Stimulated activated CD4-positive, alpha-beta T cell treated with anti-CD3 and anti-CD28 coated beads, Interleukin-4, amount 100 ng/mL, for 24 hours (primary cell): ENCODE measurements around the gene HPD.
A peak's percentile ranks its signal among the peaks of the same experiment; 100 is the strongest.

Experiments
- DNase-seq: peaks from one replicate; pipeline ENCODE4 v3.0.0-alpha.2; 2020

The HPD gene

GRCh38 chr12:121810234-121810817 lies 48.3 kb downstream of the HPD start:
- no peak for DNase-seq

GRCh38 chr12:121809712-121810116 lies 48.9 kb downstream of the HPD start:
- DNase-seq: no peak

GRCh38 chr12:121808623-121809022 lies 50.0 kb downstream of the HPD start:
- no peak for DNase-seq

GRCh38 chr12:121807642-121808347 lies 50.9 kb downstream of the HPD start:
- no peak for DNase-seq

GRCh38 chr12:121806546-121807423 lies 51.9 kb downstream of the HPD start:
- no peak for DNase-seq

GRCh38 chr12:121806009-121806545 lies 52.6 kb downstream of the HPD start:
- DNase-seq: no peak

GRCh38 chr12:121805171-121806008 lies 53.3 kb downstream of the HPD start:
- DNase-seq: no peak

GRCh38 chr12:121804417-121805111 lies 54.1 kb downstream of the HPD start:
- DNase-seq: peak; percentile 58

- DNase-seq: peak; percentile 62
Measured at GRCh38 chr12:121803861-121804416, 54.7 kb downstream of the HPD start, which contains the start of gene SETD1B. Gene SETD1B (plus strand): TSS chr12:121804009. CDS start chr12:121804738, 729 bp downstream.

- DNase-seq: peak; percentile 90
Measured at GRCh38 chr12:121802843-121803698, 55.6 kb downstream of the HPD start.

- no peak for DNase-seq
Measured at GRCh38 chr12:121802485-121802842, 56.2 kb downstream of the HPD start.

GRCh38 chr12:121801595-121802484 lies 56.8 kb downstream of the HPD start:
- DNase-seq: no peak

GRCh38 chr12:121800694-121801594 lies 57.7 kb downstream of the HPD start:
- DNase-seq: peak; percentile 76

GRCh38 chr12:121799842-121800693 lies 58.6 kb downstream of the HPD start:
- peak; percentile 83 for DNase-seq

- peak; percentile 67 for DNase-seq
Measured at GRCh38 chr12:121799156-121799841, 59.4 kb downstream of the HPD start.

- DNase-seq: no peak
Measured at GRCh38 chr12:121798787-121799155, 59.9 kb downstream of the HPD start.
